HL-60 (cell line): ENCODE measurements around the gene TMED4.
A peak's percentile ranks its signal among the peaks of the same experiment; 100 is the strongest.

ENCODE experiments used
- DNase-seq, 2 experiments: peaks; one replicate each; pipeline ENCODE4 v3.0.0-alpha.2; 2010 to 2020; ENCODE audit warnings: low read depth in 1 of 2, low spot score in 1 of 2
- H3K27ac ChIP-seq: fragments of 250-450 bp; sonication (Bioruptor Pico); replicated peaks from 2 replicates; pipeline ENCODE4 v1.5.1; 2020; ENCODE audit warnings: mild to moderate bottlenecking, moderate library complexity
- H3K27me3 ChIP-seq: fragments of 250-450 bp; sonication (Bioruptor Pico); 2 replicates; pipeline ENCODE4 v1.5.1; 2021; ENCODE audit warnings: mild to moderate bottlenecking, moderate library complexity; ENCODE audit not compliant: insufficient read depth, poor library complexity, severe bottlenecking
- H3K4me3 ChIP-seq: replicated peaks from 2 replicates; pipeline ENCODE4 v1.5.1; 2011; ENCODE audit warnings: mild to moderate bottlenecking, control low read depth, low read length; ENCODE audit not compliant: insufficient read depth
- GABPA ChIP-seq: IDR thresholded peaks from 2 replicates; pipeline ENCODE4 v1.6.1; 2012; ENCODE audit warnings: low read depth
- POLR2AphosphoS5 ChIP-seq: IDR thresholded peaks from 2 replicates; pipeline ENCODE4 v1.6.1; 2012; ENCODE audit warnings: low read depth
- SPI1 ChIP-seq: IDR thresholded peaks from 2 replicates; pipeline ENCODE4 v1.6.1; 2012; ENCODE audit warnings: low read depth, mild to moderate bottlenecking, borderline replicate concordance
- TF ChIP-seq, protein P1 (sequence below): IDR thresholded peaks from 2 replicates; pipeline ENCODE4 v1.6.1; 2012; ENCODE audit warnings: low read depth; ENCODE audit not compliant: insufficient replicate concordance
- TF ChIP-seq, protein P2 (sequence below): IDR thresholded peaks from one replicate; pipeline ENCODE4 v1.5.1; 2011; ENCODE audit warnings: low read length, control low read depth, inconsistent platforms; ENCODE audit not compliant: insufficient read depth

The TMED4 gene

DNA sequence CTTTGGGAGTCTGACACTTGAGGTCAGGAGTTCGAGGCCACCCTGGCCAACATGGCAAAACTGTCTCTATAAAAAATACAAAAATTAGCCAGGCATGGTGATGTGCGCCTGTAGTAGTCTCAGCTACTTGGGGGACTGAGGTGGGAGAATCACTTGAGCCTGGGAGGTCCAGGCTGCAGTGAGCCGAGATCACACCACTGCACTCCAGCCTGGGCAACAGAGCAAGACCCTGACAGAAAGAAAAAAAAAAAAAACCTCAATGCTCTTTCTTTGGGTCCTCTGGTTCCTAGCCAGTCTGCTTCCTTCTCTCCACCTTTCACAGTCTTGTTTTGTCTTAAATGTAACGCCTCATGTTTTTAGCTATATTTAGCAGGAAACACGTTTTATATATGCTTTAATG lies 33.8 kb upstream of the TMED4 start:
- TF ChIP-seq SPI1: no peak
- TF ChIP-seq, protein P1, sequence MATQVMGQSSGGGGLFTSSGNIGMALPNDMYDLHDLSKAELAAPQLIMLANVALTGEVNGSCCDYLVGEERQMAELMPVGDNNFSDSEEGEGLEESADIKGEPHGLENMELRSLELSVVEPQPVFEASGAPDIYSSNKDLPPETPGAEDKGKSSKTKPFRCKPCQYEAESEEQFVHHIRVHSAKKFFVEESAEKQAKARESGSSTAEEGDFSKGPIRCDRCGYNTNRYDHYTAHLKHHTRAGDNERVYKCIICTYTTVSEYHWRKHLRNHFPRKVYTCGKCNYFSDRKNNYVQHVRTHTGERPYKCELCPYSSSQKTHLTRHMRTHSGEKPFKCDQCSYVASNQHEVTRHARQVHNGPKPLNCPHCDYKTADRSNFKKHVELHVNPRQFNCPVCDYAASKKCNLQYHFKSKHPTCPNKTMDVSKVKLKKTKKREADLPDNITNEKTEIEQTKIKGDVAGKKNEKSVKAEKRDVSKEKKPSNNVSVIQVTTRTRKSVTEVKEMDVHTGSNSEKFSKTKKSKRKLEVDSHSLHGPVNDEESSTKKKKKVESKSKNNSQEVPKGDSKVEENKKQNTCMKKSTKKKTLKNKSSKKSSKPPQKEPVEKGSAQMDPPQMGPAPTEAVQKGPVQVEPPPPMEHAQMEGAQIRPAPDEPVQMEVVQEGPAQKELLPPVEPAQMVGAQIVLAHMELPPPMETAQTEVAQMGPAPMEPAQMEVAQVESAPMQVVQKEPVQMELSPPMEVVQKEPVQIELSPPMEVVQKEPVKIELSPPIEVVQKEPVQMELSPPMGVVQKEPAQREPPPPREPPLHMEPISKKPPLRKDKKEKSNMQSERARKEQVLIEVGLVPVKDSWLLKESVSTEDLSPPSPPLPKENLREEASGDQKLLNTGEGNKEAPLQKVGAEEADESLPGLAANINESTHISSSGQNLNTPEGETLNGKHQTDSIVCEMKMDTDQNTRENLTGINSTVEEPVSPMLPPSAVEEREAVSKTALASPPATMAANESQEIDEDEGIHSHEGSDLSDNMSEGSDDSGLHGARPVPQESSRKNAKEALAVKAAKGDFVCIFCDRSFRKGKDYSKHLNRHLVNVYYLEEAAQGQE: no peak
- no peak for TF ChIP-seq POLR2AphosphoS5
- TF ChIP-seq GABPA: no peak
- TF ChIP-seq, protein P2, sequence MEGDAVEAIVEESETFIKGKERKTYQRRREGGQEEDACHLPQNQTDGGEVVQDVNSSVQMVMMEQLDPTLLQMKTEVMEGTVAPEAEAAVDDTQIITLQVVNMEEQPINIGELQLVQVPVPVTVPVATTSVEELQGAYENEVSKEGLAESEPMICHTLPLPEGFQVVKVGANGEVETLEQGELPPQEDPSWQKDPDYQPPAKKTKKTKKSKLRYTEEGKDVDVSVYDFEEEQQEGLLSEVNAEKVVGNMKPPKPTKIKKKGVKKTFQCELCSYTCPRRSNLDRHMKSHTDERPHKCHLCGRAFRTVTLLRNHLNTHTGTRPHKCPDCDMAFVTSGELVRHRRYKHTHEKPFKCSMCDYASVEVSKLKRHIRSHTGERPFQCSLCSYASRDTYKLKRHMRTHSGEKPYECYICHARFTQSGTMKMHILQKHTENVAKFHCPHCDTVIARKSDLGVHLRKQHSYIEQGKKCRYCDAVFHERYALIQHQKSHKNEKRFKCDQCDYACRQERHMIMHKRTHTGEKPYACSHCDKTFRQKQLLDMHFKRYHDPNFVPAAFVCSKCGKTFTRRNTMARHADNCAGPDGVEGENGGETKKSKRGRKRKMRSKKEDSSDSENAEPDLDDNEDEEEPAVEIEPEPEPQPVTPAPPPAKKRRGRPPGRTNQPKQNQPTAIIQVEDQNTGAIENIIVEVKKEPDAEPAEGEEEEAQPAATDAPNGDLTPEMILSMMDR: no peak
- no peaks in the 10 kb centered on the region for H3K27me3 ChIP-seq
- no peak overlapping the region for H3K4me3 ChIP-seq
- DNase-seq: no peak
- no peak overlapping the region for H3K27ac ChIP-seq

DNA sequence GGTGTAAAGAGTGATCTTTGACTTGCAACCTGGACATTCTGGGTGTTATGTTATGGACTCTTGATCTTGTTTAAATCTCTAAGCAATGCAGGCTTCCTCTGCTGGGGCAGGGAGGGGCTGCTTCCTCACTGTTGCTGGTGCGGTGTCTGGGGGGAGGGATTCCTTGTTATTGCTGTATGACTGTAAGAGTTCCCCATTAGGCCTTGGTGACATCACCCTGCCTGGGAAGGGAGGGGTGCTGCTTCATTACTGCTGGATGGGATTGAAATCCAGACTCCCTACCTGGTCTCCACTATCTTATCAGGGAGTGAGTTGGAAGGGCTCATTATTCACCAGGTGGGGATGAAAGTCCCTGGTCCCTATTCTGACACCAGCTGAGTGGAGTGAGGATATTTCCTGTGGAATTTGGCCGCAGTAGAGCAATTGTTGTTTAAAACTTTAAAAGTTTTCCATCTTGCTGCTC lies 33.1 kb upstream of the TMED4 start:
- no peaks in the 10 kb centered on the region for H3K27me3 ChIP-seq
- peak in 1 of 2 experiments; percentile 85 for DNase-seq
- H3K4me3 ChIP-seq: no peak overlapping the region
- TF ChIP-seq SPI1 (peak; percentile 53; the same call in 1 of the 2 replicates), POLR2AphosphoS5 (no peak), GABPA (no peak)
- TF ChIP-seq, protein P1: no peak
- TF ChIP-seq, protein P2: no peak
- H3K27ac ChIP-seq: no peak overlapping the region

DNA sequence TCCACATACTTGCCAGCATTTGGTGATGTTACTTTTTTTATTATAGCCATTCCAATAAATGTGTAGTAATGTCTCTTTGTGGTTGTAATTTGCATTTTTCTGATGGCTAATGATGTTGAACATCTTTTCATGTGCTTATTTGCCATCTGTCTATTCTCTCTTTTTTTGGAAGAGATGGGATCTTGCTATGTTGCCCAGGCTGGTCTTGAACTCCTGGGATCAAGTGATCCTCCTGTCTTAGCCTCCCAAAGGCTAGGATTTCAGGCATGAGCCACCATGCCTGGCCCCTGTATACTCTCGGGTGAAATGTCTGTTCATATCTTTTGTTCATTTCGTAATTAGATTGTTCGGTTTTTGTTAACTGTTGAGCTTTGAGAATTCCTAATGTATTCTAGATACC lies 27.8 kb upstream of the TMED4 start:
- TF ChIP-seq POLR2AphosphoS5: no peak
- DNase-seq: no peak
- no peak overlapping the region for H3K4me3 ChIP-seq
- H3K27me3 ChIP-seq: no peaks in the 10 kb centered on the region
- no peak overlapping the region for H3K27ac ChIP-seq

DNA sequence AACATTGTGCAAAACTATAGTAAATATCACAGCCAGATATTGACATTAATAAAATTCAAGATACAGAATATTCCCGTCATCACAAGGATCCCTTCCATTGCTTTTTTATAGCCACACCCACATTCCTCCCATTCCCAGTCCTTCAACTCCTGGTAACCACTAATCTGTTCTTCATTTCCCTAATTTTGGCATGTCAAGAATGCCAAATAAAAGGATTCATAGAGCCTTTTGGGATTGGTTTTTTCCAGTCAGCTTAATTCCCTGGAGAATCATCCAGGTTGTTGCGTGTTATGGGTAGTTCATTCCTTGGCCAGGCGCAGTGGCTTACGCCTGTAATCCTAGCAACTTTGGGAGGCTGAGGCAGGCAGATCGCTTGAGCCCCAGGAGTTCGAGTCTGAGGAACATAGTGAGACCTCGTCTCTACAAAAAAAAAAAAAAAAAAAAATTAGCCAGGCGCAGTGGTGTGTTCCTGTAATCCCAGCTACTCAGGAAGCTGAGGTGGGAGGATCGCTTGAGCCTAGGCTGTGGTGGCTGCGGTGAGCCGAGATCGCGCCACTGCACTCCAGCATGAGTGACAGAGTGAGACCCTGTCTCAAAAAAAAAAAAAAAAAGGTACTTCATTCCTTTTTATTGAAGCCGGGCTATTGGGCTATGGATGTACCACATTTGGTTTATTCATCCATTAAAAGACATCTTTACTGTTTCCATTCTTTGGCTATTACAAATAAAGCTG lies 27.1 kb upstream of the TMED4 start:
- Histone ChIP-seq H3K27me3 (no peaks in the 10 kb centered on the region), H3K27ac (no peak overlapping the region), H3K4me3 (no peak overlapping the region)
- no peak for TF ChIP-seq SPI1
- TF ChIP-seq, protein P1: no peak
- peak; percentile 59; the same call in 1 of the 2 replicates for TF ChIP-seq POLR2AphosphoS5
- peak in 1 of 2 experiments; percentile 66 for DNase-seq
